Naive thymus-derived CD4-positive, alpha-beta T cell (primary cell): ENCODE results near the gene ORMDL3. TPM values are rescaled to one million over a fixed set of nuclear protein-coding genes. Genes with fewer than 3 reads are reported as not detected.
A peak's percentile ranks its signal among the peaks of the same experiment; 100 is the strongest.

ENCODE experiments used
- ATAC-seq: fragments of 150-1000 bp; cut with Tn5 transposase; 2 replicates; pipeline ENCODE4 v1.10.0; 2021; ENCODE audit warnings: mild to moderate bottlenecking, moderate library complexity
- CTCF ChIA-PET: fragments of 350-600 bp; sonication (Branson Sonifier 250); formaldehyde crosslinking; loops from one replicate; lab custom pipeline; 2021; ENCODE audit warnings: antibody characterized with exemption; lab: Charles Lee
- POLR2A ChIA-PET: fragments of 350-600 bp; sonication (Branson Sonifier 250); formaldehyde crosslinking; loops from one replicate; lab custom pipeline; 2021; ENCODE audit warnings: antibody characterized with exemption, inconsistent platforms; lab: Charles Lee
- DNase-seq, 9 donors: peaks; one replicate each; pipeline versions ENCODE4 v3.0.0 to v3.0.0-alpha.2; 2020 to 2022; ENCODE audit warnings: mixed read lengths in 1 of 9
- H3K27ac ChIP-seq: one replicate; pipeline ENCODE4 v1.7.0; 2013; ENCODE audit warnings: mild to moderate bottlenecking, low read depth, low read length, moderate library complexity
- H3K27me3 ChIP-seq, 2 donors: one replicate each; pipeline ENCODE4 v1.7.0; 2013; ENCODE audit warnings: low read length in 2 of 2, mild to moderate bottlenecking in 2 of 2, moderate library complexity in 2 of 2; ENCODE audit not compliant: control insufficient read depth in 2 of 2, insufficient read depth in 2 of 2
- H3K36me3 ChIP-seq, 3 experiments: 1 replicate in 2 of 3; 2 replicates in 1 of 3; pipeline ENCODE4 v1.7.0; 2013; ENCODE audit warnings: low read length in 3 of 3, mild to moderate bottlenecking in 3 of 3, moderate library complexity in 1 of 3; ENCODE audit not compliant: insufficient read depth in 3 of 3, control insufficient read depth in 2 of 3
- H3K4me1 ChIP-seq, 2 donors: one replicate each; pipeline ENCODE4 v1.7.0; 2013; ENCODE audit warnings: low read length in 2 of 2, mild to moderate bottlenecking in 2 of 2, moderate library complexity in 1 of 2; ENCODE audit not compliant: control insufficient read depth in 2 of 2, insufficient read depth in 2 of 2
- H3K4me3 ChIP-seq: 2 replicates; pipeline ENCODE4 v1.7.0; 2013; ENCODE audit warnings: mild to moderate bottlenecking, low read length
- H3K9me3 ChIP-seq, 3 experiments: 1 replicate in 2 of 3; 2 replicates in 1 of 3; pipeline ENCODE4 v1.7.0; 2013; ENCODE audit warnings: low read length in 3 of 3; ENCODE audit not compliant: control insufficient read depth in 2 of 3
- H3K27ac Mint-ChIP-seq, 9 donors: one replicate each; pipeline ENCODE4 v1.8.0; 2020 to 2022; ENCODE audit warnings: mixed read lengths in 9 of 9, mild to moderate bottlenecking in 8 of 9, moderate library complexity in 5 of 9, inconsistent platforms in 2 of 9
- H3K27me3 Mint-ChIP-seq, 5 donors: one replicate each; pipeline ENCODE4 v1.8.0; 2021 to 2022; ENCODE audit warnings: mixed read lengths in 5 of 5, mild to moderate bottlenecking in 1 of 5
- H3K36me3 Mint-ChIP-seq, 5 donors: one replicate each; pipeline ENCODE4 v1.8.0; 2020 to 2022; ENCODE audit warnings: mixed read lengths in 5 of 5, mild to moderate bottlenecking in 3 of 5, inconsistent platforms in 1 of 5
- H3K4me1 Mint-ChIP-seq, 7 donors: one replicate each; pipeline ENCODE4 v1.8.0; 2020 to 2022; ENCODE audit warnings: mixed read lengths in 7 of 7, mild to moderate bottlenecking in 3 of 7, inconsistent platforms in 1 of 7
- H3K4me3 Mint-ChIP-seq, 10 donors: one replicate each; pipeline ENCODE4 v1.8.0; 2020 to 2022; ENCODE audit warnings: mild to moderate bottlenecking in 10 of 10, mixed read lengths in 10 of 10, moderate library complexity in 6 of 10, inconsistent platforms in 2 of 10
- H3K9me3 Mint-ChIP-seq, 11 donors: one replicate each; pipeline ENCODE4 v1.8.0; 2020 to 2022; ENCODE audit warnings: mixed read lengths in 11 of 11, mild to moderate bottlenecking in 4 of 11, inconsistent platforms in 1 of 11, moderate library complexity in 1 of 11
- intact Hi-C, 2 donors: fragments of 100-400 bp; cut with micrococcal nuclease; formaldehyde crosslinking; loops; one replicate each; pipeline ENCODE4 v1.15.1; 2023
- polyA plus RNA-seq, 2 donors: library from polyadenylated mRNA; unstranded; fragments of 300-500 nt; fragmentation: Illumina TruSeq; gene quantifications; one replicate each; pipeline ENCODE4 v1.2.3, GENCODE V29; 2021
- total RNA-seq, 6 experiments: library from RNA in 5 of 6; stranded (reverse) in 5 of 6; gene quantifications; 1 replicate in 5 of 6; 2 replicates in 1 of 6; pipeline ENCODE4 v1.2.3 and lab custom pipeline; 2021 to 2026

ORMDL3 gene
- total and polyA plus RNA-seq, 7 experiments from 2014 or later = 77.6 to 205 (median 113) TPM

DNA sequence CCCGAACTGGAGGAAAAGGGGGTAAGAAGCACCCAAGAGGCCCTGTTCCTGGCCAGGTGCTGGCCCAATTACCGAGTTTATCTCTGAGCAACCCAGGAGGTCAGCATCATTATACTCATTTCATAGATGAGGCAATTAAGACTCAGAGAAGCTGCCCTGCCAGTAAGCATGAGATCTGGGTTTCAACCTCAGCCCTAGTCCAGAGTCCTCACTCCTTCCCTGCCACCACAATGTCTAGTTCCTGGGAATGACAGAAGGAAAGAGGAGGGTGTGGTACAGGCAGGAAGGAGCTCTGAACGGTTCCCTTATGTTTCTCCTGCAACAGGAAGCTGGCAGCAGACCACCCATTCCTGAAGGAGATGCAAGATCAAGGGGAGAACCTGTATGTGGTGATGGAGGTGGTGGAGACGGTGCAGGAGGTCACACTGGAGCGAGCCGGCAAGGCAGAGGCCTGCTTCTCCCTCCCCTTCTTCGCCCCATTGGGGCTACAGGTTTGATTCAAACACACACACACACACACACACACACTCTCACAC is 42.8 kb upstream of the ORMDL3 start:
- Histone ChIP-seq H3K27me3 (no peaks in the 10 kb centered on the region), H3K9me3 (no peaks in the 10 kb centered on the region), H3K27ac (no peak overlapping the region), H3K4me3 (no peak overlapping the region), H3K36me3 (no peaks in the 10 kb centered on the region), H3K4me1 (no peaks in the 10 kb centered on the region)
- DNase-seq = no peak
- no peak for ATAC-seq
- intact Hi-C loops = no loop called here
- ChIA-PET CTCF (interaction anchor here (0.6 kb wide), 1 partner anchor 93 kb away, joined by 3 read pairs; no protein-coding TSS in a partner anchor), POLR2A (no interaction called here)
- H3K4me3 Mint-ChIP-seq = no peak overlapping the region
- H3K4me1 Mint-ChIP-seq = peaks cover 0 to 7% (median 1%) of the 10 kb centered on the region in 7 donors
- H3K36me3 Mint-ChIP-seq = peaks cover 0 to 11% (median 0%) of the 10 kb centered on the region in 5 donors
- peak overlapping the region in 2 of 9 donors; percentile 37 to 51 for H3K27ac Mint-ChIP-seq
- H3K9me3 Mint-ChIP-seq = no peaks in the 10 kb centered on the region
- H3K27me3 Mint-ChIP-seq = peaks cover 0 to 41% (median 7%) of the 10 kb centered on the region in 5 donors

DNA sequence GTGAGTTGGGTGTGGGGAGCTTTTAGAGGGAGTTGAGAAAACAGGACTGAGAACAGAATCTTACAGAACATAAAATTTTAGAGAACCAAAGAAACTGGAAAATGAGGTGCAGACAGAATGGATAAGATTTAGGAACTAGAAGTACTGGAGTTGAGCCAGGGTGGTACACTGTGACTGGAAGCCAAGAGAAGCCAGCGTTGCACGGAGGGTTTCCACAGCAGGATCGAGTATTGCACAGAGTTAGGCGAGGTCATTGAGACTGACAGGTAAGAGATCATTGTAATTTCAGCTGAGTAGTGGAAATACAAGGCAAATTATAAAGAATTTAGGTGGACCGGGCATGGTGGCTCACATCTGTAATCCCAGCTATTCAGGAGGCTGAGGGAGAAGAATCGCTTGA is 42.0 kb upstream of the ORMDL3 start:
- H3K36me3 Mint-ChIP-seq = peaks cover 0 to 11% (median 0%) of the 10 kb centered on the region in 5 donors
- Histone ChIP-seq H3K36me3 (no peaks in the 10 kb centered on the region), H3K4me1 (no peaks in the 10 kb centered on the region), H3K4me3 (no peak overlapping the region), H3K27me3 (no peaks in the 10 kb centered on the region), H3K9me3 (no peaks in the 10 kb centered on the region), H3K27ac (no peak overlapping the region)
- intact Hi-C loops = no loop called here
- no peak overlapping the region for H3K4me3 Mint-ChIP-seq
- peaks cover 0 to 43% (median 6%) of the 10 kb centered on the region in 5 donors for H3K27me3 Mint-ChIP-seq
- ChIA-PET CTCF (interaction anchor here (1.0 kb wide), 1 partner anchor 11 kb away, joined by 3 read pairs; the partner anchor contains the start of gene PSMD3), POLR2A (interaction anchor here (0.7 kb wide), 1 partner anchor 93 kb away, joined by 3 read pairs; no protein-coding TSS in a partner anchor)
- peak overlapping the region in 2 of 9 donors; percentile 34 to 66 for H3K27ac Mint-ChIP-seq
- peaks cover 0 to 12% (median 5%) of the 10 kb centered on the region in 7 donors for H3K4me1 Mint-ChIP-seq
- H3K9me3 Mint-ChIP-seq = no peaks in the 10 kb centered on the region
- DNase-seq = no peak
- ATAC-seq = no peak

DNA sequence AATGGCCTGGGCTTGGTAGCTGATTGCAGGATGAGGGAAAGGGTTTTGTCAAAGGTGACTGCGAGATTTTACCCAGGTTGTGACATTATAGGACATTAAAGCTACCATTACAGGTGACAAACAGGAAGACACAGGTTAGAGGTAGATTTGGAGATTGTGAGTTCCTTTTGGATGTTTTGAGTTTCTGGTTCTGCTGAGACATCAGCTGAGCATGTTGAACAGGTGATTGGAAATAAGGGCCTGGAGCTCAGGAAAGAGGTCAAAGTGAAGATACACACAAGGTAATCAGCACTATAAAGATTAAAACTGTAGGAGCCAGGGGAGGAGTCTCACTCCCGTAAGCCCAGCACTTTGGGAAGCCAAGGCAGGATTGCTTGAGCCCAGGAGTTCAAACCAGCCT is 41.4 kb upstream of the ORMDL3 start:
- Histone ChIP-seq H3K4me3 (no peak overlapping the region), H3K36me3 (no peaks in the 10 kb centered on the region), H3K9me3 (no peaks in the 10 kb centered on the region), H3K4me1 (peaks cover 3 to 4% of the 10 kb centered on the region in 2 donors), H3K27ac (no peak overlapping the region), H3K27me3 (no peaks in the 10 kb centered on the region)
- intact Hi-C loops = no loop called here
- H3K4me1 Mint-ChIP-seq = peaks cover 4 to 17% (median 9%) of the 10 kb centered on the region in 7 donors
- ChIA-PET CTCF (interaction anchor here (0.6 to 1.0 kb wide), 2 partner anchors 12 to 44 kb away, joined by 3 read pairs; partner anchors contain the start of gene PSMD3), POLR2A (no interaction called here)
- no peaks in the 10 kb centered on the region for H3K9me3 Mint-ChIP-seq
- DNase-seq = no peak
- H3K4me3 Mint-ChIP-seq = no peak overlapping the region
- H3K27me3 Mint-ChIP-seq = peaks cover 0 to 45% (median 4%) of the 10 kb centered on the region in 5 donors
- peaks cover 0 to 11% (median 0%) of the 10 kb centered on the region in 5 donors for H3K36me3 Mint-ChIP-seq
- H3K27ac Mint-ChIP-seq = no peak overlapping the region
- no peak for ATAC-seq

DNA sequence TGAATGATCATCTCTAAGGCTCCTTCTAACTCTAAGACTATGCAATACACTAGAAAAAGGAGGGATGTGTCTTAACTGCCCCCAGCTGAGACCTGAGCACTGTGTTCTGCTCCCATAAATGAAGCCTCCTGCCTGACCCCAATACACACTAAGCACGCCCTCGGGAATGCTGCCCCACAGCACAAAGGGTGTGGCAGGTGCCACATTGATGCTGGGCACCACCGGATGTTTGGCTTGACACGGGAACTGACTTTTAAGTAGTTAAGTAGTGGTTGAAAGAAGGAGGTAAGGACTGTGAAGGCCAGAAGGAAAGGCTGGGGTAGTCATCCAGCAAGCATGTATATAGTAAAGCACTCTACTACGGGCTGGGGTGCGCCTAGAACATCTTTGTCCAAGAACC is 39.4 kb upstream of the ORMDL3 start:
- ChIA-PET POLR2A (no interaction called here), CTCF (no interaction called here)
- H3K4me1 ChIP-seq = peaks cover 13 to 24% of the 10 kb centered on the region in 2 donors
- H3K27me3 Mint-ChIP-seq = peaks cover 0 to 36% (median 4%) of the 10 kb centered on the region in 5 donors
- no peak overlapping the region for H3K4me3 ChIP-seq
- H3K4me1 Mint-ChIP-seq = peaks cover 13 to 36% (median 24%) of the 10 kb centered on the region in 7 donors
- ATAC-seq (no peak), DNase-seq (no peak)
- intact Hi-C loops = no loop called here
- no peaks in the 10 kb centered on the region for H3K36me3 ChIP-seq
- H3K27ac Mint-ChIP-seq = peak overlapping the region in 4 of 9 donors; percentile 10 to 96 (median 80)
- peaks cover 0 to 11% (median 0%) of the 10 kb centered on the region in 5 donors for H3K36me3 Mint-ChIP-seq
- H3K4me3 Mint-ChIP-seq = no peak overlapping the region
- H3K9me3 Mint-ChIP-seq = no peaks in the 10 kb centered on the region
- no peaks in the 10 kb centered on the region for H3K9me3 ChIP-seq
- H3K27ac ChIP-seq = no peak overlapping the region
- no peaks in the 10 kb centered on the region for H3K27me3 ChIP-seq

DNA sequence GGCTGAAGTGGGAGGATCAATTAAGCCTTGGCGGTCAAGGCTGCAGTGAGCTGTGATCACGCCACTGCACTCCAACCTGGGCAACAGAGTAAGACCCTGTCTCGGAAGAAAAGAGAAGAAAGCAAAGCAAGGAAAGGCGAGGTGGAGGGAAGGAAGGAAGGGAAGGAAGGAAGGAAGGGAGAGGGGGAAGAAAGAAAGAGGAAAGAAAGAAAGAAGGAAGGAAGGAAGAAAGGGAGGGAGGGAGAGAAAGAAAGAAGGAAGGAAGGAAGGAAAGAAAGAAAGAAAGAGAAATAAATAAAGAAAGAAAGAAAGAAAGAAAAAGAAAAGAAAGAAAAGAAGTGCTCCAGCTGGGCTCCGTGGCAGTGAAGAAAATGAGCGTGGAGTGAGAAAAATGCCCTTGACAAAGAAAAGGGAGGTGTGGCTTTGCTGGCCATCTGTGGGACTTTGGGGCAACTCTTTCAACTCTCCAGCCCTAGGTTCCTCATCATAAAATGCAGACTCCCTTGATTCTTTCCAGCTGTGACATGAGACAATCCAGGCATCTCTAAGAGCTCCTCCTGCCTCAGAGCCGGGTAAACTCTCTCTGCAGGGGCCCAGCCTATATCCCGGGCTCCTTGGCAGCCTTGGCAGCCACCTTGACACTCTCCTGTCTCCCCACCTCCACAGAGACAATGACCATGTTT is 37.8 kb upstream of the ORMDL3 start:
- H3K4me3 Mint-ChIP-seq = no peak overlapping the region
- intact Hi-C loops = no loop called here
- peaks cover 13 to 24% of the 10 kb centered on the region in 2 donors for H3K4me1 ChIP-seq
- H3K4me1 Mint-ChIP-seq = peaks cover 13 to 45% (median 31%) of the 10 kb centered on the region in 7 donors
- POLR2A ChIA-PET = no interaction called here
- peak overlapping the region in 2 of 9 donors; percentile 95 to 96 for H3K27ac Mint-ChIP-seq
- peaks cover 0 to 21% (median 4%) of the 10 kb centered on the region in 5 donors for H3K27me3 Mint-ChIP-seq
- H3K4me3 ChIP-seq = no peak overlapping the region
- H3K36me3 Mint-ChIP-seq = peaks cover 0 to 8% (median 0%) of the 10 kb centered on the region in 5 donors
- no peaks in the 10 kb centered on the region for H3K9me3 ChIP-seq
- no peak for ATAC-seq
- no peaks in the 10 kb centered on the region for H3K9me3 Mint-ChIP-seq
- H3K36me3 ChIP-seq = no peaks in the 10 kb centered on the region
- CTCF ChIA-PET = interaction anchor here (0.7 to 1.7 kb wide), 2 partner anchors 10 to 336 kb away, joined by 3 read pairs; no protein-coding TSS in a partner anchor
- no peak overlapping the region for H3K27ac ChIP-seq
- H3K27me3 ChIP-seq = no peaks in the 10 kb centered on the region
- no peak for DNase-seq

DNA sequence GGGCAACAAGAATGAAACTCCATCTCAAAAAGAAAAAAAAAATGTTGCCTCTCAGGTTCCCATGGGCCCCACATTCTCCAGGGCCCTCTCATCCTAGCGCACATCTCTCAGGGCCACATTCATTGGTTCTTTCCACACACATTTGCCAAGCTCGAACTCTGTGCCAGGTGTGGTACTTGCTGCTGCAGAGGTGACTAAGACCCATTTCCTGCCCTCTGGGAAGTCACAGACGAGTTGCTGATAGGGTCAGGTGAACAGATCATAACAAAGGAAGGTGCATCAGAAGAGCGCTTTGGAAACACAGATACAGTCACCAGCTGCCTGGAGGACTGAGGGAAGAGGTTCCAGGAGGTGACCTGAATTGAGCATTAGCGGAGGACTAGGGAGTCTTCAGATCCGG is 36.4 kb upstream of the ORMDL3 start:
- Histone ChIP-seq H3K4me3 (no peak overlapping the region), H3K27me3 (no peaks in the 10 kb centered on the region), H3K9me3 (no peaks in the 10 kb centered on the region), H3K4me1 (peaks cover 13 to 28% of the 10 kb centered on the region in 2 donors), H3K27ac (no peak overlapping the region), H3K36me3 (no peaks in the 10 kb centered on the region)
- DNase-seq (peak in 4 of 9 donors; percentile 23 to 40 (median 28)), ATAC-seq (no peak)
- Mint-ChIP-seq H3K4me1 (peaks cover 16 to 51% (median 35%) of the 10 kb centered on the region in 7 donors), H3K27me3 (peaks cover 0 to 16% (median 0%) of the 10 kb centered on the region in 5 donors), H3K9me3 (no peaks in the 10 kb centered on the region), H3K36me3 (peaks cover 0 to 5% (median 0%) of the 10 kb centered on the region in 5 donors), H3K27ac (peak overlapping the region in 8 of 9 donors; percentile 40 to 96 (median 69)), H3K4me3 (peak overlapping the region in 9 of 10 donors; percentile 2 to 66 (median 39))
- POLR2A ChIA-PET = interaction anchor here (1.5 kb wide), 1 partner anchor 10 kb away, joined by 3 read pairs; no protein-coding TSS in a partner anchor
- CTCF ChIA-PET = interaction anchor here (0.7 to 1.7 kb wide), 3 partner anchors 9 to 98 kb away, joined by 3 read pairs; partner anchors contain the start of gene PSMD3
- intact Hi-C loops = loop anchor here (1.0 to 5.0 kb wide), 2 partner anchors 16 to 342 kb away; partner anchors contain the start of gene PSMD3 (in 1 of the 2)
